Spinal cord (tissue), 10 donors: Measurements from ENCODE around the gene BCLAF1. TPM values are rescaled to one million over a fixed set of nuclear protein-coding genes. Genes with fewer than 3 reads are reported as not detected.

ENCODE experiments used
- DNase-seq, 6 donors: peaks; one replicate each; pipeline versions ENCODE4 v3.0.0 to v3.0.0-alpha.2; 2013 to 2015; ENCODE audit warnings: low spot score in 6 of 6, low read depth in 4 of 6
- H3K27ac ChIP-seq: one replicate; pipeline ENCODE4 v1.5.1; 2013; ENCODE audit warnings: low read depth, low read length, control low read depth
- H3K27me3 ChIP-seq: one replicate; pipeline ENCODE4 v1.6.1; 2013; ENCODE audit warnings: low read length; ENCODE audit not compliant: control insufficient read depth, insufficient read depth
- H3K36me3 ChIP-seq: one replicate; pipeline ENCODE4 v1.6.1; 2013; ENCODE audit warnings: low read length; ENCODE audit not compliant: control insufficient read depth, insufficient read depth
- H3K4me1 ChIP-seq: one replicate; pipeline ENCODE4 v1.6.1; 2013; ENCODE audit warnings: low read length; ENCODE audit not compliant: control insufficient read depth, insufficient read depth
- H3K4me3 ChIP-seq: one replicate; pipeline ENCODE4 v1.5.1; 2013; ENCODE audit warnings: low read depth, low read length, control low read depth
- H3K9me3 ChIP-seq: one replicate; pipeline ENCODE4 v1.6.1; 2013; ENCODE audit warnings: low read length; ENCODE audit not compliant: control insufficient read depth, insufficient read depth
- WGBS: methylation state at CpG from one replicate; pipeline ENCODE4 v1.1.5; 2013; ENCODE audit warnings: missing lambda C conversion rate; ENCODE audit not compliant: insufficient coverage; 5-methylcytosine and 5-hydroxymethylcytosine counted together
- long read RNA-seq, 4 donors: transcript quantifications; one replicate each; lab custom pipeline, GENCODE V29; 2026
- polyA plus RNA-seq, 2 donors: library from polyadenylated mRNA; unstranded; fragments of 120-200 nt; gene quantifications; one replicate each; pipeline ENCODE4 v1.2.1, GENCODE V29; 2013; ENCODE audit not compliant: insufficient read length in 2 of 2
- total RNA-seq, 2 donors: library from RNA; depleted of rRNA in 1 of 2; stranded (reverse); fragments of 120-200 nt in 1 of 2; fragments of >200 nt in 1 of 2; gene quantifications; one replicate each; pipeline versions ENCODE4 v1.2.3 to v1.2.4, GENCODE V29; 2013 to 2014
- donor health status: healthy.

BCLAF1 gene, protein sequence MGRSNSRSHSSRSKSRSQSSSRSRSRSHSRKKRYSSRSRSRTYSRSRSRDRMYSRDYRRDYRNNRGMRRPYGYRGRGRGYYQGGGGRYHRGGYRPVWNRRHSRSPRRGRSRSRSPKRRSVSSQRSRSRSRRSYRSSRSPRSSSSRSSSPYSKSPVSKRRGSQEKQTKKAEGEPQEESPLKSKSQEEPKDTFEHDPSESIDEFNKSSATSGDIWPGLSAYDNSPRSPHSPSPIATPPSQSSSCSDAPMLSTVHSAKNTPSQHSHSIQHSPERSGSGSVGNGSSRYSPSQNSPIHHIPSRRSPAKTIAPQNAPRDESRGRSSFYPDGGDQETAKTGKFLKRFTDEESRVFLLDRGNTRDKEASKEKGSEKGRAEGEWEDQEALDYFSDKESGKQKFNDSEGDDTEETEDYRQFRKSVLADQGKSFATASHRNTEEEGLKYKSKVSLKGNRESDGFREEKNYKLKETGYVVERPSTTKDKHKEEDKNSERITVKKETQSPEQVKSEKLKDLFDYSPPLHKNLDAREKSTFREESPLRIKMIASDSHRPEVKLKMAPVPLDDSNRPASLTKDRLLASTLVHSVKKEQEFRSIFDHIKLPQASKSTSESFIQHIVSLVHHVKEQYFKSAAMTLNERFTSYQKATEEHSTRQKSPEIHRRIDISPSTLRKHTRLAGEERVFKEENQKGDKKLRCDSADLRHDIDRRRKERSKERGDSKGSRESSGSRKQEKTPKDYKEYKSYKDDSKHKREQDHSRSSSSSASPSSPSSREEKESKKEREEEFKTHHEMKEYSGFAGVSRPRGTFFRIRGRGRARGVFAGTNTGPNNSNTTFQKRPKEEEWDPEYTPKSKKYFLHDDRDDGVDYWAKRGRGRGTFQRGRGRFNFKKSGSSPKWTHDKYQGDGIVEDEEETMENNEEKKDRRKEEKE
- total RNA-seq (100 to 1,000 TPM; 218 to 255 TPM), polyA plus RNA-seq (100 to 1,000 TPM; 109 to 155 TPM)
- long read RNA-seq, donor 1, full-length matches to known transcripts = 9 of 86 reads
- long read RNA-seq, donor 1, partial matches to known transcripts = 77 of 86 reads
- long read RNA-seq, donor 1, other reads (novel, unspliced or antisense) = 0 of 86 reads
- long read RNA-seq, donor 2, partial matches to known transcripts = 14 of 15 reads
- long read RNA-seq, donor 2, other reads (novel, unspliced or antisense) = 0 of 15 reads
- long read RNA-seq, donor 3, full-length matches to known transcripts = 3 of 46 reads
- long read RNA-seq, donor 3, partial matches to known transcripts = 43 of 46 reads
- long read RNA-seq, donor 3, other reads (novel, unspliced or antisense) = 0 of 46 reads
- long read RNA-seq, donor 4, full-length matches to known transcripts = 8 of 69 reads
- long read RNA-seq, donor 4, partial matches to known transcripts = 61 of 69 reads
- long read RNA-seq, donor 4, other reads (novel, unspliced or antisense) = 0 of 69 reads

DNA sequence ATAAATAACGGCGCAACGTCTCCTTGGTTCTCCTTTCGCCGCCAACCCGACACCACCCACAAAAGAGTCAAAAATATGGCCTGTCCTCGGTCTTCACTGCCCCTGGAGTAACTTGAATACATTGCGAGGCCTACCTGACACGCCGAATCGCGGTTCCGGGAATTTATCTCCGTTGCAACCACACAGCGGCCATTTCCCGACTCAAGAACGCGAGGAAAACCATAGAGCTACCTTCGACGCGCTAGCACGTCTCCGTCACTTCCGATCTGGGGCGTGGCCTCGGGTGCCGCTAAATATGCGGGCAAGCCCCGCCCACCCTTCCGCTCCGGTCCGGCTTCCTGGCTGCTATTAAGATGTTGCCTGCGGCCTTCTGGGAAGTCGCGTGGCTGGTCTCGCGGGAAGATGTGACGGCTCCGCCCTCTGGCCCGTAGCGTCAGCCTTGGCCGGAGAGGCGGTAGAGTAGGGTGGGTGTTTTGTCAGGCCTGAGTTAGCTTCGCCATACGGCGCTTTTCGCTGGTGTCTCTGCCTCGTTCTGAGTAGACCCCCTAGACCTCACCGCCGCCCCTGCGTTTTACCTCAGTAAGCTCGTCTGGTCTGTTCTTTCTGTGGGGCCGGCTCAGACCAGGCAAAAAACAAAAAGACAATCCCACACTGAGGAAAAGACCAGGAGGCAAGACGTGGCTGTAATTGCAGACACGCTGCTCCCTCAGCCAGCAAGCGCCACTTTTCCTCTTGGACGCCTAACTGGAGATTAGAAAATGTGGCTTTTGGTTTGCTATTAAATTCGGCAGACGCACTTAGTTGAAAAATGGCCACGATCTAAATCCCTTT, at the start of gene BCLAF1:
Gene BCLAF1 (minus strand): TSS at position 268 of the 831 bp plus-strand sequence. CDS start 9,980 bp downstream, outside the sequence.
- no peaks in the 10 kb centered on the region for H3K27me3 ChIP-seq
- H3K4me1 ChIP-seq = peaks cover 27% of the 10 kb centered on the region
- no peaks in the 10 kb centered on the region for H3K9me3 ChIP-seq
- peak within 1 kb of the TSS; percentile 100 for H3K4me3 ChIP-seq
- no peaks in the 10 kb centered on the region for H3K36me3 ChIP-seq
- H3K27ac ChIP-seq = peak within 1 kb of the TSS; percentile 100
- peak; percentile 97 to 100 (median 99) for DNase-seq
- WGBS = 0% methylated on average over 57 of the region's 60 CpGs

DNA sequence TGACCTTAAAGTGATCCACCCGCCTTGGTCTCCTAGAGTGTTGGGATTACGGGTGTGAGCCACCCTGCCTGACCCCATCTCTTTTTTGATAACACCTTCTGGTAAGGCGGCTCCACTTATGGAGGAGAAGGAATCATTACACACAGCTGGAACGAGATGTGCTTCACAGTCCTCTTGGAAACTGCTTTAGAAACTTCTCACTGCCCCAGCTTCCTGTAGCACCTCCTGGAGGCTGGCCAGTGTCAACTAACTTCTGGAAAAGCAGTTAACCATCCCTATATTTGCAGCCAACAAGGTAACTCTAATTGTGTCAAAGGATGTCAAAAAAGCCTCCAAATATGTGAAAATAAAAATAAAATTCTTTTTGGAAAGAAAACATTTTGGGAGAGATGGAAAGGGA, 48.8 kb upstream of the BCLAF1 start:
- Histone ChIP-seq H3K9me3 (no peaks in the 10 kb centered on the region), H3K36me3 (no peaks in the 10 kb centered on the region), H3K27ac (no peak overlapping the region), H3K4me3 (no peak overlapping the region), H3K4me1 (peaks cover 10% of the 10 kb centered on the region), H3K27me3 (no peaks in the 10 kb centered on the region)
- WGBS = 83% methylated on average over 2 of the region's 4 CpGs
- no peak for DNase-seq

DNA sequence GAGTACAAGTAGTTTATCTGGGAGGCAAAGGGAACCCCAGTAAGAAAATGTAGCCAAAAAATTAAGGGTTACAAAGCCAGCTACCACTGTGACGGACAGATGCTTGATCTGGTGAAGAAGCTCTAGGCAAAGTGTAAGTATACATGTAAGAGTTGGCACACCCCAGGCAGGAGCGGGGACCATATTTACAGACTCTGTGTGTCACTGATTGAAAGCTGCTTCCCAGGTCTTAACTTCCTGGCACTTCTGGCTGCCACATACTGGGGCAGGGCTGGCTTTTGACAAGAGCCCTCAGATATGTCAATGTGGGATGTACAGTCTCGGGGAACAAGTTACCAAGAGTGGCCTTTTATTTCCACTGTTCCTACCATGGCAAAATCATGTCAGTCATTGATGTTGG, 48.0 kb upstream of the BCLAF1 start:
- Histone ChIP-seq H3K9me3 (no peaks in the 10 kb centered on the region), H3K4me3 (no peak overlapping the region), H3K27ac (no peak overlapping the region), H3K4me1 (peaks cover 10% of the 10 kb centered on the region), H3K36me3 (no peaks in the 10 kb centered on the region), H3K27me3 (no peaks in the 10 kb centered on the region)
- WGBS = 61% methylated on average over 3 of the region's 3 CpGs
- no peak for DNase-seq

DNA sequence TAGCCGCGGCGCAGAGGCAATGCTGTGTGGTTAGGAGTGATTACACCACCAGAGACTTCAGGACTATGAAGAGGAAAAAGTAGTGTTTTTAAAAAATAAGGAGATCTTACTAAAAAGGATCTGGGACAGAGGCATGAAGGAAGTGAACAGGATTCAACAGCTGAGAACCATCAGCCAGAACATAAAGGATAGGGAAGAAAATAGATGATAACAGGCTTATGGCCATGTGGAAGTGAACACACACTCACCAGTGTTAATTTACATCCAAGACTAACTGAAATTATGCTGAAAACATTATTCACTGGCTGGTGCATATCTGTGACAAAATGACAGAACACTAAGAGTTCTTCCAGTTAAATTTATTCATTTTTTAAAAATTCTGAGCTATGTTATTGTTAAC, 47.5 kb upstream of the BCLAF1 start:
- Histone ChIP-seq H3K27me3 (no peaks in the 10 kb centered on the region), H3K36me3 (no peaks in the 10 kb centered on the region), H3K9me3 (no peaks in the 10 kb centered on the region), H3K4me1 (peaks cover 10% of the 10 kb centered on the region), H3K4me3 (no peak overlapping the region), H3K27ac (no peak overlapping the region)
- peak in 1 of 6 donors; percentile 32 for DNase-seq
- WGBS = 100% methylated on average over 3 of the region's 3 CpGs

DNA sequence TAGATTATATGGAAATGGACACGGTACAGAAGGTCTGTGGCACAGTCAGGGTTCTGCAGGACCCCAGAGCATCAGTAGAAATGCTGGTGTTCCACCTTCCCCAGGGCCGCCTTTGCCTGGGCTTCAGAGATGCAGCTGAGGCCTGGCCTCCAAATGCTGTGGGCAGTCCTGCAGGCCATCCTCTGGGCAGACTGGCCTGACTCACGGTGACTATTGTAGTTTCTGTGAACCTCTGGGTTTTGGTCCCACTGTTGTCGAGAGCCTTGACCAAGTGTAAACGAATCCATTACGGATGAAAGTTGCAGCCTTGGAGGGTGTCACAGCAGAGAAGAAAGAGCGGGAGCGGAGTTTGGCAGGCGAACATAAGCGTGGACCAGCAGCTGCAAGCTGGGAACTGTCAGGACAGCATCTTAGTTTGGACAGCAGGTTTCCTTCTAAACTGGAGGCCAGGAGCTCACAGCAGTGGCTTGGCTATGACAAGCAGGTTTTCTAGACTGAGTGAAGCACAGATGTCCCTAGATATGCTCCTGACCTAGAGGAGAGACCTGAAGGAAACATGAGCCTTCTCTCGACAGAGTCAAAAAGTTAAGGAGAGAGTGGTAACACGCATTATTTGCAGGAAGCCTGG, 46.2 kb upstream of the BCLAF1 start:
- no peak overlapping the region for H3K27ac ChIP-seq
- DNase-seq = peak in 1 of 6 donors; percentile 35
- peaks cover 10% of the 10 kb centered on the region for H3K4me1 ChIP-seq
- no peaks in the 10 kb centered on the region for H3K36me3 ChIP-seq
- H3K9me3 ChIP-seq = no peaks in the 10 kb centered on the region
- H3K4me3 ChIP-seq = no peak overlapping the region
- no peaks in the 10 kb centered on the region for H3K27me3 ChIP-seq
- WGBS = 75% methylated on average over 10 of the region's 12 CpGs

DNA sequence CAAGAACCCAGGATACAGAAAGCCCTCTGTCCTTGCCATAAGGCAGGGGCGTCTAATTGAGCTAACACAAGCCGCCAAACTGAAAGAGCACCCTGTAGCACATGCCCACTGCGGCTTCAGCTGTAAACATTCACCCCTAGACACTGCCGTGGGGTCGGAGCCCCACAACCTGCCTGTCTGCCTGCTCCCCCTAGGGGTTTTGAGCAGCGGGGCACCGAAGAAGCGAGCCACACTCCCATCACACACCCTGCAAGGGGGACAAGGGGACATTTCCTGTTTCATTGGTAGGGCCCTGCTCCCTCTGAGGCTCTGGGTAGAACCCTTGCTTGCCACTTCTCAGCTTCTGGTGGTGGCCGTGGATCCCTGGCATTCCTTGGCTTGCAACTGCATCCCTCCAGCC, 45.2 kb upstream of the BCLAF1 start:
- no peak for DNase-seq
- Histone ChIP-seq H3K4me1 (peaks cover 10% of the 10 kb centered on the region), H3K9me3 (no peaks in the 10 kb centered on the region), H3K36me3 (no peaks in the 10 kb centered on the region), H3K27me3 (no peaks in the 10 kb centered on the region), H3K27ac (peak overlapping the region; percentile 3), H3K4me3 (no peak overlapping the region)
- 65% methylated on average over 9 of the region's 9 CpGs for WGBS

DNA sequence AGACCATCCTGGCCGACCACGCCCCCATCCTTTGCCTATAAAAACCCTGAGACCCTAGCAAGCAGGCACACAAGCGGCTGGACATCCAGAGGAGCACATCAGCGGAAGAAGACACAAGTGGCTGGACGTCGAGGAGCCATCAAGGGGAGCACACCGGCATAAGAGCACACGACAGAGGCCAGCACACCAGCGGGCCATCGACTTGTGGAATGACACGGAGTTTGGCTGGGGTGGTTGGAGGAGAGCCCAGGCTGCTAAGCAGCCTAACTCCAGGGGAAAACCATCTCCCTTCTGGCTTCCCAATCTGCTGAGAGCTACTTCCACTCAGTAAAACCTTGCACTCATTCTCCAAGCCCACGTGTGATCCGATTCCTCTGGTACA, 44.8 kb upstream of the BCLAF1 start:
- no peak overlapping the region for H3K4me3 ChIP-seq
- DNase-seq = peak in 1 of 6 donors; percentile 71
- WGBS = 75% methylated on average over 7 of the region's 13 CpGs
- peaks cover 10% of the 10 kb centered on the region for H3K4me1 ChIP-seq
- H3K27ac ChIP-seq = peak overlapping the region; percentile 3
- no peaks in the 10 kb centered on the region for H3K9me3 ChIP-seq
- H3K36me3 ChIP-seq = no peaks in the 10 kb centered on the region
- H3K27me3 ChIP-seq = no peaks in the 10 kb centered on the region

DNA sequence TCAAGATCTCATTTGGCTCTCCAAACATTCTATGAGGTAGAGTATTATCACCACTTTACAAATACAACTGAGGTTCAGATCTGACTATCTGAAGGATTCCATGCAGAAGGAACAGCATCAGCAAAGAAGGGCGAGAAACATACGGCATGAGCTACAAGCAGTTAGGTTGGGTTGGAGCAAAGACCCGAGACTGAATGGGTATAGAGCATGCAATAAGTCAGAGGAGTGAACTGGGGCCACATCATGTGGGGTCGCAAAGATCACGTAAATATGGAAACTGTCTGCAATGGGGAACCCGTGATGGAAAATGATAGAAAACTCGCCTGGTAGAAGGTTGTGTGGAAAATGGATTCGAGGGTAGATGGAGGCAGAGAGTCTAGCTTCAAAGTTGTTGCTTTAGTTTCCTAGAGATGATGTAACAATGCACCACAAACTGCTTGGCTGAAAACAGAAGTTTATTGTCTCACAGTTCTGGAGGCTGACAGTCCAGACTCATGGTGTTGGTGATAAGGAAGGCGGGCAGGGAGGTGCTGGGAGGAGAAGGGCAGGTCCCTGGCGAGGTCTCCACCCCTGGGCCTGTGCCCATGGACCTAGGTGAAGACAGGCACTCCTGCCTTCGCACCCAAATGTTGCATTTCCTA, 44.3 kb upstream of the BCLAF1 start:
- 90% methylated on average over 11 of the region's 11 CpGs for WGBS
- peaks cover 10% of the 10 kb centered on the region for H3K4me1 ChIP-seq
- H3K36me3 ChIP-seq = no peaks in the 10 kb centered on the region
- no peak overlapping the region for H3K4me3 ChIP-seq
- H3K27me3 ChIP-seq = no peaks in the 10 kb centered on the region
- no peaks in the 10 kb centered on the region for H3K9me3 ChIP-seq
- DNase-seq = no peak
- no peak overlapping the region for H3K27ac ChIP-seq
